ENCODE data around the gene PNRC2. TPM values are rescaled to one million over a fixed set of nuclear protein-coding genes. Genes with fewer than 3 reads are reported as not detected.
"Not testable (repeated sequence)": the region's sequence is repeated elsewhere in the genome, so short reads cannot be mapped to it uniquely, and the experiment has no call there.

PNRC2 gene
- total and polyA plus RNA-seq, 2 of the 13 experiments (the other 11 are each of a cell fraction or from before 2014, with no cell fraction given) = 74.9 to 97.5 TPM

DNA sequence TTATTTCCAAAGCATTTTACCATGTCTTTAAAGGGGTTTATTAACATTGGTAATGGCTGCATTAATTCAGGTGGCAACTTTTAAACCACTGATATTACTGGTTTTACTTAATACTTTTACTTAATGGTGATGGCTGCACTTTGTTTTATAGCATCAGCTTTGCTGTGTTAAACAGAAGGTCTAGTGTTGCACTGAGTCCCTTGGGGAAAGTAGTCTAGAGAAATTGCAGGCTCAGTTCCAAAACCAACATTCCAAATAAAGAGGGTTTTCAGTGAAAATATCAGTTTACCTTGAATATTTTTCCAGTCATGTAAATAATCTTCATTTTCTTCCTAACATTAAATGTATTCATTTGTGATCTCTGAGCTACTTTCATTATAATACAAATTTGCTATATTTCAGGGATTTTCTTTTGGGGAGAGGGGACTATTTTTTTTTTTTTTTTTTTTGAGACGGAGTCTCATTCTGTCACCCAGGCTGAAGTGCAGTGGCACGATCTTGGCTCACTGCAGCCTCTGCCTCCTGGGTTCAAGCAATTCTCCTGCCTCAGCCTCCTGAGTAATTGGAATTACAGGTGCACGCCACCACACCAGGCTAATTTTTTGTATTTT, 49.1 kb downstream of the PNRC2 start:
- DNase-seq (ENCODE audit: low spot score); in situ Hi-C loops (cut with HindIII; ENCODE audit: extremely low pct_ligation_motif_present, low pct_unique_long_range_greater_than_20kb); intact Hi-C loops (cut with micrococcal nuclease; ENCODE audit: unreplicated experiment); FAIRE-seq; H2AFZ ChIP-seq (ENCODE audit: low read length); H3K9ac ChIP-seq (ENCODE audit: insufficient read depth, low read depth, low read length); H3K36me3 ChIP-seq (replicated peaks in 1 of 2; ENCODE audit: control insufficient read depth in 1 of 2, insufficient read depth in 2 of 2, low read length in 2 of 2); H3K4me3 ChIP-seq (replicated peaks in 1 of 3; ENCODE audit: insufficient read depth in 1 of 3, low read depth in 2 of 3, low read length in 3 of 3); H4K20me1 ChIP-seq (ENCODE audit: insufficient read depth, low read length); H3K27ac ChIP-seq (ENCODE audit: extremely low read length, insufficient read depth, low read length); H3K79me2 ChIP-seq (ENCODE audit: insufficient read depth, low read length); H3K4me2 ChIP-seq (ENCODE audit: low read depth, low read length); BruUV-seq (replicated peaks); H3K9me3 ChIP-seq (ENCODE audit: low read length); ATAC-seq; CTCF ChIA-PET (ENCODE audit: low intra/inter-chr PET ratio, low total read pairs); H3K27me3 ChIP-seq (ENCODE audit: control insufficient read depth in 1 of 2, insufficient read depth in 2 of 2, low read length in 2 of 2): not testable (repeated sequence)
- H3K4me1 ChIP-seq (ENCODE audit: insufficient read depth, low read length) = peaks cover 83% of the 10 kb centered on the region
- WGBS (ENCODE audit: low lambda C conversion rate) = 40% methylated on average over 3 of the region's 3 CpGs
- POLR2A ChIA-PET = interaction anchor here (0.7 to 5.0 kb wide), 6 partner anchors 10 to 317 kb away, joined by 3 to 42 read pairs (median 4); partner anchors contain the start of genes RPL11 and SRSF10

DNA sequence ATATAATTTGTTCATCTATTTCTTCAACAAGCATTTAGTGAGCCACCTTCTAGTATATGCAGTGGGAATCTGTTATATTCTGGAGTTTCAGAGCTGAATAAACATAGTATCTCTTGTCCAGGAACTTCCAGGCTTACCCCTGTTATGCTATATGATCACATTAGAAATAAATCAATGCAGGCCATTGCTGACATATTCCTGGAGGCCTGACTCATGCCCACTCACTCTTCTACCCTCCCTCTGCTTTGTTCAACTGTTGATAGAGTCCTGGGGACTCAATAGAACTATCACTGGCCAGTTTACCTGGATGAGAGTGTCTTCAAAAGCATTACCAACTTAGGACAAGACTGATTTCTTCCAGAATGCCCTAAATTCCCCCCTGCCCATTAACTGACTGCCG, 49.8 kb downstream of the PNRC2 start:
- 28% methylated on average over 1 of the region's 1 CpG for WGBS (ENCODE audit: low lambda C conversion rate)
- intact Hi-C loops (cut with micrococcal nuclease; ENCODE audit: unreplicated experiment) = no loop called here
- Histone ChIP-seq H3K9ac (ENCODE audit: insufficient read depth, low read depth, low read length) (no peak overlapping the region), H3K79me2 (ENCODE audit: insufficient read depth, low read length) (no peaks in the 10 kb centered on the region), H3K4me1 (ENCODE audit: insufficient read depth, low read length) (peaks cover 83% of the 10 kb centered on the region), H2AFZ (ENCODE audit: low read length) (no peak overlapping the region), H3K9me3 (ENCODE audit: low read length) (no peaks in the 10 kb centered on the region), H3K36me3 (replicated peaks in 1 of 2; ENCODE audit: control insufficient read depth in 1 of 2, insufficient read depth in 2 of 2, low read length in 2 of 2) (no peaks in the 10 kb centered on the region), H3K4me3 (replicated peaks in 1 of 3; ENCODE audit: insufficient read depth in 1 of 3, low read depth in 2 of 3, low read length in 3 of 3) (no peak overlapping the region), H3K4me2 (ENCODE audit: low read depth, low read length) (peak overlapping the region; percentile 32; the same call in 1 of the 2 replicates), H3K27me3 (ENCODE audit: control insufficient read depth in 1 of 2, insufficient read depth in 2 of 2, low read length in 2 of 2) (no peaks in the 10 kb centered on the region), H4K20me1 (ENCODE audit: insufficient read depth, low read length) (no peaks in the 10 kb centered on the region), H3K27ac (ENCODE audit: extremely low read length, insufficient read depth, low read length) (no peak overlapping the region)
- no TSS peak for BruUV-seq (replicated peaks)
- CTCF ChIA-PET (ENCODE audit: low intra/inter-chr PET ratio, low total read pairs) = no interaction called here
- no peak for FAIRE-seq
- peak; percentile 76 for DNase-seq (ENCODE audit: low spot score)
- peak; percentile 96 for ATAC-seq
- in situ Hi-C loops (cut with HindIII; ENCODE audit: extremely low pct_ligation_motif_present, low pct_unique_long_range_greater_than_20kb) = no loop called here
- POLR2A ChIA-PET = interaction anchor here (0.7 to 5.0 kb wide), 6 partner anchors 9 to 318 kb away, joined by 3 to 42 read pairs (median 4); partner anchors contain the start of genes RPL11 and SRSF10
- TF ChIP-seq ZNF350 (CRISPR knock-in tag; IDR thresholded peaks at IDR 0.05; ENCODE audit: borderline replicate concordance, low read depth) = no peak
- peak; percentile 38; the same call in 1 of the 2 replicates for TF ChIP-seq BCL6 (CRISPR knock-in tag; IDR thresholded peaks at IDR 0.05)
- peak; percentile 85 for TF ChIP-seq PHF21A (CRISPR knock-in tag; IDR thresholded peaks at IDR 0.05)
- TF ChIP-seq MIXL1 (CRISPR knock-in tag; IDR thresholded peaks at IDR 0.05) = 0 out of 2 replicates have a peak, but pooled peaks have one; percentile 37
- 0 out of 2 replicates have a peak, but pooled peaks have one; percentile 10 for TF ChIP-seq KAT2B (IDR thresholded peaks at IDR 0.05; ENCODE audit: borderline replicate concordance, low read depth, low read length)
- TF ChIP-seq CREB1 (IDR thresholded peaks at IDR 0.05) = no peak
- TF ChIP-seq CREB1 (CRISPR knock-in tag; IDR thresholded peaks at IDR 0.05) = peak; percentile 26; the same call in 1 of the 2 replicates
- TF ChIP-seq KDM4B (CRISPR knock-in tag; IDR thresholded peaks at IDR 0.05) = no peak
- TF ChIP-seq RCOR2 (CRISPR knock-in tag; IDR thresholded peaks at IDR 0.05) = peak; percentile 74
- TF ChIP-seq ASH2L (IDR thresholded peaks at IDR 0.05; ENCODE audit: insufficient read length, low read depth, low read length) = no peak
- TF ChIP-seq GABPB1 (CRISPR knock-in tag; IDR thresholded peaks at IDR 0.05) = no peak
- TF ChIP-seq HMG20B (CRISPR knock-in tag; conservative IDR thresholded peaks at IDR 0.05) = peak; percentile 93
- no peak for TF ChIP-seq ZNF292 (CRISPR knock-in tag; IDR thresholded peaks at IDR 0.05; ENCODE audit: borderline replicate concordance, low read depth)
- TF ChIP-seq FOSL1 (CRISPR knock-in tag; IDR thresholded peaks at IDR 0.05; ENCODE audit: borderline replicate concordance) = peak; percentile 71; the same call in 1 of the 2 replicates
- TF ChIP-seq TEAD3 (CRISPR knock-in tag; optimal IDR thresholded peaks at IDR 0.05; ENCODE audit: borderline replicate concordance) = peak; percentile 98
- peak; percentile 60; the same call in 1 of the 2 replicates for TF ChIP-seq KDM1A (CRISPR knock-in tag; IDR thresholded peaks at IDR 0.05)
- TF ChIP-seq ZNF225 (CRISPR knock-in tag; IDR thresholded peaks at IDR 0.05) = no peak
- peak; percentile 96 for TF ChIP-seq GFI1 (CRISPR knock-in tag; IDR thresholded peaks at IDR 0.05; ENCODE audit: borderline replicate concordance)
- peak; percentile 85; the same call in 1 of the 2 replicates for TF ChIP-seq JUN (CRISPR knock-in tag; IDR thresholded peaks at IDR 0.05)
- TF ChIP-seq GATAD2A (CRISPR knock-in tag; IDR thresholded peaks at IDR 0.05) = peak; percentile 63
- peak; percentile 35 for TF ChIP-seq FOXA3 (CRISPR knock-in tag; IDR thresholded peaks at IDR 0.05)
